K562 (cell line): Measurements from ENCODE around the gene FCSK. TPM values are rescaled to one million over a fixed set of nuclear protein-coding genes. Genes with fewer than 3 reads are reported as not detected.

Source experiments
- BCL6 ChIP-seq: fragments of 250-450 bp; sonication (Bioruptor Pico); IDR thresholded peaks from 2 replicates; pipeline ENCODE4 v1.4.0; 2020
- FOXK1 ChIP-seq: sonication (generic); formaldehyde crosslinking; IDR thresholded peaks from 2 replicates; pipeline ENCODE4 v1.8.0; 2022; ENCODE audit warnings: missing genetic modification reagents, mild to moderate bottlenecking, borderline replicate concordance
- HMGXB4 ChIP-seq: sonication (generic); formaldehyde crosslinking; IDR thresholded peaks from 2 replicates; pipeline ENCODE4 v1.8.1; 2023; ENCODE audit warnings: mild to moderate bottlenecking, missing genetic modification reagents
- HNRNPL ChIP-seq: fragments of 200-400 bp; formaldehyde crosslinking; IDR thresholded peaks from 2 replicates; pipeline ENCODE4 v1.6.1; 2017; ENCODE audit warnings: low read depth, mild to moderate bottlenecking, low read length
- IRF2 ChIP-seq: sonication (generic); formaldehyde crosslinking; IDR thresholded peaks from 2 replicates; pipeline ENCODE4 v1.8.1; 2022; ENCODE audit warnings: mild to moderate bottlenecking, missing genetic modification reagents
- MNT ChIP-seq, 2 experiments: fragments of 450-650 bp; conservative IDR thresholded peaks; 2 replicates each; pipeline ENCODE4 v1.6.1; 2017; ENCODE audit warnings: mild to moderate bottlenecking in 2 of 2, moderate library complexity in 2 of 2
- NR4A1 ChIP-seq, 2 experiments: fragments of 250-450 bp in 1 of 2; fragments of 450-650 bp in 1 of 2; sonication (Bioruptor Pico) in 1 of 2; IDR thresholded peaks; 2 replicates each; pipeline versions ENCODE4 v1.4.0 to v1.6.1; 2016 to 2020; ENCODE audit warnings: mild to moderate bottlenecking in 2 of 2, missing compliant biosample characterization in 1 of 2, missing genetic modification characterization in 1 of 2, moderate library complexity in 1 of 2
- TCF15 ChIP-seq: fragments of 250-450 bp; sonication (Bioruptor Pico); IDR thresholded peaks from 2 replicates; pipeline ENCODE4 v1.8.0; 2022; ENCODE audit warnings: moderate library complexity, mild to moderate bottlenecking, inconsistent platforms
- XRCC5 ChIP-seq: fragments of 200-400 bp; formaldehyde crosslinking; IDR thresholded peaks from 2 replicates; pipeline ENCODE4 v1.6.1; 2017; ENCODE audit warnings: low read depth, mild to moderate bottlenecking, low read length
- ZNF277 ChIP-seq: fragments of 250-450 bp; sonication (Bioruptor Pico); IDR thresholded peaks from 2 replicates; pipeline ENCODE4 v1.8.0; 2022; ENCODE audit warnings: inconsistent platforms, mild to moderate bottlenecking, moderate library complexity, borderline replicate concordance
- ZNF280B ChIP-seq: fragments of 250-450 bp; sonication (Bioruptor Pico); IDR thresholded peaks from 2 replicates; pipeline ENCODE4 v1.5.1; 2021; ENCODE audit warnings: mild to moderate bottlenecking
- ZNF740 ChIP-seq, 3 experiments: fragments of 200-800 bp in 1 of 3; sonication (Bioruptor generic) in 1 of 3; sonication (generic) in 1 of 3; formaldehyde crosslinking in 1 of 3; IDR thresholded peaks; 2 replicates each; pipeline versions ENCODE4 v1.6.1 to v1.8.0; 2016 to 2022; ENCODE audit warnings: mild to moderate bottlenecking in 2 of 3, missing compliant biosample characterization in 2 of 3, missing genetic modification characterization in 2 of 3, missing genetic modification reagents in 1 of 3
- ZNF766 ChIP-seq: fragments of 200-800 bp; sonication (Bioruptor generic); conservative IDR thresholded peaks from 2 replicates; pipeline ENCODE4 v1.6.1; 2016; ENCODE audit warnings: missing genetic modification characterization, missing compliant biosample characterization
- ZNF77 ChIP-seq: fragments of 250-450 bp; sonication (Bioruptor Pico); IDR thresholded peaks from 2 replicates; pipeline ENCODE4 v1.5.0; 2020
- polyA plus RNA-seq, 8 experiments: library from polyadenylated mRNA; depleted of rRNA in 4 of 8; stranded (reverse) in 5 of 8; unstranded in 3 of 8; fragments of >200 nt; fragmentation: Nextera tagmentation in 2 of 8; fragmentation: Illumina TruSeq in 1 of 8; extraction: Ambion mirVana in 2 of 8; extraction: Trizol in 1 of 8; gene quantifications; 2 replicates each; pipeline versions ENCODE4 v1.2.1 to v1.2.3, GENCODE V29; 2011 to 2014; ENCODE audit warnings: inconsistent platforms in 1 of 8, missing spikeins in 1 of 8
- total RNA-seq, 7 experiments: library from RNA; depleted of rRNA in 6 of 7; stranded (reverse); fragments of >200 nt in 6 of 7; fragmentation: Illumina TruSeq in 2 of 7; extraction: Trizol in 2 of 7; gene quantifications; 2 replicates each; pipeline versions ENCODE4 v1.2.1 to v1.2.3, GENCODE V29; 2011 to 2021; ENCODE audit warnings: low replicate concordance in 1 of 7

Gene FCSK
- total and polyA plus RNA-seq, 9 of the 15 experiments (the other 6 are each of a cell fraction or from before 2014, with no cell fraction given) = 0.92 to 18.6 (median 8.3) TPM

- TF ChIP-seq HMGXB4 = no peak
- TF ChIP-seq MNT (conservative IDR thresholded peaks at IDR 0.05) = peak; percentile 76 to 84
- peak; percentile 59; the same call in 1 of the 2 replicates for TF ChIP-seq ZNF740 (CRISPR knock-in tag; IDR thresholded peaks at IDR 0.05)
- TF ChIP-seq ZNF740 (tag; IDR thresholded peaks at IDR 0.05) = no peak
- TF ChIP-seq HNRNPL = no peak
- TF ChIP-seq ZNF77 (CRISPR knock-in tag) = no peak
- peak; percentile 45; the same call in 1 of the 2 replicates for TF ChIP-seq ZNF766 (CRISPR knock-in tag)
- TF ChIP-seq BCL6 (CRISPR knock-in tag) = no peak
- no peak for TF ChIP-seq ZNF280B (CRISPR knock-in tag)
- no peak for TF ChIP-seq ZNF277 (CRISPR knock-in tag)
- TF ChIP-seq XRCC5 = no peak
- TF ChIP-seq NR4A1 (CRISPR knock-in tag; IDR thresholded peaks at IDR 0.05) = no peak
- peak; percentile 58; the same call in 1 of the 2 replicates for TF ChIP-seq NR4A1 (tag; IDR thresholded peaks at IDR 0.05)
- TF ChIP-seq TCF15 = no peak
- no peak for TF ChIP-seq IRF2 (CRISPR knock-in tag)
- 0 out of 2 replicates have a peak, but pooled peaks have one; percentile 50 for TF ChIP-seq FOXK1 (CRISPR knock-in tag)
These were observed 17.3 kb upstream of the FCSK start (continued) for GRCh38 chr16:70437017-70437581.
